Measurements from ENCODE around the gene TRIM31. TPM values are rescaled to one million over a fixed set of nuclear protein-coding genes. Genes with fewer than 3 reads are reported as not detected.
A peak's percentile ranks its signal among the peaks of the same experiment; 100 is the strongest.

The TRIM31 gene
- total RNA-seq, 2 donors from 2014 or later = 0.12 TPM; not detected in 1

DNA sequence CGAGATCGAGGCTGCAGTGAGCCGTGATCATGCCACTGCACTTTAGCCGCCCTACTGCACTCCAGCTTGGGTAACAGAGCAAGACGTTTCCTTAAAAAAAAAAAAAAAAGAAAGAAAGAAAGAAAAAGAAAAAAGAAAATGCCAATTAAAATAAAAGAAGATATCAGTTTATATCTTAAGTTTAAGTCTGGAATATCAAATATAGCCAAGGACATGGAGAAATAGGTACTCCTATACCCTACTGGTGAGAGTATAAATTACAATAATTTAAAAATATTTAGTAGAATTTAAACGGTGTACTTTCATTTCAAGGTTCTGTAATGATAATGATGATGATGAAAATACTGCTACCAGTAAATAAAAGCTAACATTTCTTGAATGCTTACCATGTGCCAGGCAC lies 3.8 kb upstream of the TRIM31 start:
- Mint-ChIP-seq H3K4me3 (no peak overlapping the region), H3K27ac (no peak overlapping the region), H3K36me3 (ENCODE audit: insufficient read depth in 2 of 2) (no peaks in the 10 kb centered on the region)

DNA sequence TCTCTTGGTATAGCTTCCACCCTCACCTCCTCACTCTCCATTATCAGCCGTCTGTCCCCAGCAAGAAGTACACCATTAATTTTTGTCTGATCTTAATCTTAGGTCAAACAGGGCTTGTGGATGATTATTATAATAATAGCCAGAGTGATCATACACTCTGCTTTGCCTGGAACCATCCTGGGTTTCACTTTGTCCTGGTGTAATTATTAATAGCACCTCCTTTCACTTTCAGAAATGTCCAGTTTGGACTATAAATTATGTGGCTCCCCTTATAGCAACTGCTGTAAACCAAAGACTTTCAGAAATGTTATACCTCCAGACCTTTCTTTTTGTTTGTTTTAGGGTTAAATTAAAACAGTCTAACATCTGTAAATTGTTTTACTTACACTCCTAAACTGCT lies 951 bp upstream of the TRIM31 start:
- ATAC-seq (replicated peaks in 1 of 2) = no peak
- Mint-ChIP-seq H3K36me3 (ENCODE audit: insufficient read depth in 2 of 2) (no peaks in the 10 kb centered on the region), H3K4me3 (no peak overlapping the region), H3K4me1 (ENCODE audit: low read depth) (peaks cover 15% of the 10 kb centered on the region), H3K9me3 (no peaks in the 10 kb centered on the region), H3K27ac (no peak overlapping the region), H3K27me3 (ENCODE audit: low read depth) (peaks cover 40% of the 10 kb centered on the region)
- no peak for DNase-seq

More for the DNA sequence above, 3.8 kb upstream of the TRIM31 start:
- peaks cover 20% of the 10 kb centered on the region for H3K27me3 Mint-ChIP-seq (ENCODE audit: low read depth)
- no peaks in the 10 kb centered on the region for H3K9me3 Mint-ChIP-seq
- ATAC-seq (replicated peaks in 1 of 2) (no peak), DNase-seq (no peak)
- H3K4me1 Mint-ChIP-seq (ENCODE audit: low read depth) = peaks cover 15% of the 10 kb centered on the region

DNA sequence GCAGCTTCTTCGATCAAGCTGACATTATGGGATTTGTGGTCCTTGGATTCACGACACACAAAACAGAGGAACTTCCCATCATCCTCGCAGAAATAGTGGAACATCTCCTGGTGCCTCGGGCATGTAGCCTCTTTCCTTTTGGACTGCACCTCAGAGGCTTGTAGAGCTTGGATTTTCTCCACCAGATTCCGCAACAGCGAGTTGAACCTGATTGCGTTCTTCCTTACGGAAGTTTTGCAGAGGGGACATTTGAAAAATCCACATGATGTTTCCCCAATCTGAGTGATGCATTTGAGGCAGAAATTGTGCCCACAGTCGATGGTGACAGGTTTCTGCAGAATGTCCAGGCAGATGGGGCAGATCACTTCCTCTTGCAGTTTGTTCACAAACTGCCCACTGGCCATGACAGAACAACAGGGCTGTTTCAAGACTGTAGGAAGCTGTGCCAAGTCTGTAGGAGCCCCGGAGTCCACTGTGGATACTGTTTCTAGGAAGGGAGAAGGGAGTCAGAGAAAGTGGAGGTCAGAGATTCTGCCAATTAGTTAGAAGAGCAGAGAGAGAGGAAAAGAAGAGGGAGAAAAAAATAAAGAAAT lies 392 bp downstream of the TRIM31 start:
- H3K9me3 Mint-ChIP-seq = no peaks in the 10 kb centered on the region
- H3K4me1 Mint-ChIP-seq (ENCODE audit: low read depth) = peaks cover 19% of the 10 kb centered on the region
- H3K4me3 Mint-ChIP-seq = peak overlapping the region; percentile 9 to 40
- H3K27ac Mint-ChIP-seq = no peak overlapping the region
- H3K36me3 Mint-ChIP-seq (ENCODE audit: insufficient read depth in 2 of 2) = no peaks in the 10 kb centered on the region
- peaks cover 53% of the 10 kb centered on the region for H3K27me3 Mint-ChIP-seq (ENCODE audit: low read depth)
- ATAC-seq (replicated peaks in 1 of 2) = no peak
- no peak for DNase-seq

DNA sequence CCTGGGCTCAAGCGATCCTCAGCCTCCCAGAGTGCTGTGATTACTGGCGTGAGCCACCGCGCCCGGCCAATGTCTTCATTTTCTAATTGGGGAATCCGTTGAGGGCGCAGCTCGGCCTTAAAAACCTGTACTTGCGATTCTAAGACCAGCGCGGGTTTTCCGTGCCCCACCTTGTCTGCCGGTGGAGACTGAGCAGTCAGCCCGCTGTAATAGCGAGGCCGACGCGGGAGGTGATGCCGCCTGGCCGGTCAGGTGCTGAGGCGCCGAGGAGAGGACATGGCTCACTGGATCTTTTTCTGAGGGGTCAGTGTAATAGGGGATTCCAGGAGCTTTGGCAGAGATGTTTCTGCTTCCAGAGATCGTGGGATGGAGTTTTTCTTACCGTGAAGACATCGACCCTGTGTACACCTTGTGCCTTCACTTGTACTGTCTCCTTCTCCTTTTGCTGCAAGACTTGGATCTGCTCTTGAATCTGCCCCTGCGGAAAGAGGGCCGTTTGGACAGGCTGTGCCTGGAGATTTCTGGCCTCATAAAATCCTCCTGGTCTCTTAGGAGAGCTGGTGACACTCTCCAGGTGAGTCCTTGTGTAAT lies 1.5 kb downstream of the TRIM31 start:
- ATAC-seq (replicated peaks in 1 of 2) (no peak), DNase-seq (no peak)
- Mint-ChIP-seq H3K4me3 (no peak overlapping the region), H3K36me3 (ENCODE audit: insufficient read depth in 2 of 2) (no peaks in the 10 kb centered on the region), H3K27me3 (ENCODE audit: low read depth) (peaks cover 57% of the 10 kb centered on the region), H3K9me3 (no peaks in the 10 kb centered on the region), H3K4me1 (ENCODE audit: low read depth) (peaks cover 19% of the 10 kb centered on the region), H3K27ac (no peak overlapping the region)

DNA sequence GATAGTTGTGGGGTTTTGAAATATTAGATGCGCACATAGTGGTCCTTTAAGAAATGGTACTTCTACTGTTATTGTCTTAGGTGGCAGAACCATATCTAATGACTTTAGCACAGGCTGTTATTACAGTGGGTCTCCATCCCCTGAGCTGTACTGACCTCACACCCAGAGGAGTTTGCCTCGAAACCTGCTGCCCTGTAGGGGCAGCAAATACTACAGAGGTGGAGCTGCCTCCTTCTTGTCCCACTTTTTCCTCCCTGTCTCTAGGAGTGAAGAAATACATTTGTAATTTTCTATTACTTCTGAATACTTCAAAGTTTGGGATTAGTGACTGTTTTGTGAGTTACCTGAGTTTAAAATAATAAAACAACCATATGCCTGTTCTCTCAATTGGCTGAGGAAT lies 8.2 kb downstream of the TRIM31 start:
- Mint-ChIP-seq H3K27me3 (ENCODE audit: low read depth) (peaks cover 53% of the 10 kb centered on the region), H3K27ac (no peak overlapping the region), H3K4me1 (ENCODE audit: low read depth) (peaks cover 38% of the 10 kb centered on the region), H3K4me3 (no peak overlapping the region), H3K9me3 (no peaks in the 10 kb centered on the region), H3K36me3 (ENCODE audit: insufficient read depth in 2 of 2) (no peaks in the 10 kb centered on the region)
- DNase-seq (no peak), ATAC-seq (replicated peaks in 1 of 2) (no peak)

DNA sequence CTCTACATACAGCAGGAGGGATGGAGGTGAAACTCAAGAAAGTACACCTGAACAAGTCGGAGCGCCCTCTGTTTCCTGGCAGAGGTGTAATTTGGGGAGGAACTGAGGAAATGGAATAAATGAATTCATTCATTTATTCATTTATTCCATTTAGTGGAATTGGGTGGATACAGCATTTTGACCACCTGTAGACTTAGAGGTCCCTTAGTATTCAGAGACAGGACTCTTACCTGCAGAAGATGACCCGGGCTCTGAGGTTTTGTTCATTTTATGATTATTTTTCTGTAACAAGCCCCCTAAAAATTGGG lies 9.1 kb downstream of the TRIM31 start:
- DNase-seq (no peak), ATAC-seq (replicated peaks in 1 of 2) (no peak)
- H3K4me1 Mint-ChIP-seq (ENCODE audit: low read depth) = peaks cover 38% of the 10 kb centered on the region
- no peak overlapping the region for H3K27ac Mint-ChIP-seq
- no peaks in the 10 kb centered on the region for H3K9me3 Mint-ChIP-seq
- H3K27me3 Mint-ChIP-seq (ENCODE audit: low read depth) = peaks cover 56% of the 10 kb centered on the region
- H3K36me3 Mint-ChIP-seq (ENCODE audit: insufficient read depth in 2 of 2) = no peaks in the 10 kb centered on the region
- H3K4me3 Mint-ChIP-seq = peak overlapping the region; percentile 84 to 91

DNA sequence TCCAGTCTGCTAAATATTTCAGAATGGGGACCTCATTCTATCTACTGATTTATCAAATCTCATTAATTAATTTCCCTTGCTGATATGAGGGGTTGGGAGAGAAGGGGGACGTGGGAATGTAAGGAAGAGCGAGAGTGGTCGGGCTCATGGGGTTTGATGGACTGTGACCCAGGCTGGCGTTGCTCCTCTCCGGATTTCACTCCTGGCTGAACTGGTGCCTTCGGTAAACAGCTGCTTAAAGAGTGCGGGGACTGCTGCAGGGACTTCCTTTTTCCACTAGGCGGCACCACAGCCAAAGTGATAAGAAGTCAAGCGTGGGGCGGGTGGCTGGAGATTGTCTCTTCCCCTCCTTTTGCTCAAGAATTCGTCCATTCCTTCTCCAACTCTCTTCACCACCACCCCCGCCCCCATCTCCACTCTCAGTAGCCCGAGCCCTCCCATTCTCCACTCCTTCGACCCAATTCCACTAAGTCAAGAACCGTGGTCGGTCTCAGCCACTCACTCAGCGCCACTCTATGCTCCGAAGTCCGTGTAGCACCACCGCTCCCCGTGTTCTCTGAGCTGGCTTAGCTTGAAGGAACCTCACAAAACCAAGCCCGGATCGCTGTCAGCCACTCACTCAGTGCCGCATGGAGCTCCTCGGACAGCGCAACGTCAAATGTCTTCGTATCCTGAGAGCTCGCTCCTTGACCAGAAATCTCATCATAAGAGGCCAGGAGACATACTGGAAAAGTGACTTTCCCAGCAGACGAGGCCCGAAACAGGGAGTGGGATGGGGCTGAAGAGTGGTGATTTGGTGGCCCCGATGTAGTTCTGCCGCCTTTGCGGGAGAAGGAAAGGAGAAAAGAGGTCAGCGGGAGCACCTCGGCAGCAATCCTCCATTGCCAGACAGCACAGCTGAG lies 9.7 kb downstream of the TRIM31 start:
- Mint-ChIP-seq H3K4me3 (peak overlapping the region; percentile 84 to 91), H3K4me1 (ENCODE audit: low read depth) (peaks cover 40% of the 10 kb centered on the region), H3K27me3 (ENCODE audit: low read depth) (peaks cover 56% of the 10 kb centered on the region), H3K9me3 (no peaks in the 10 kb centered on the region), H3K36me3 (ENCODE audit: insufficient read depth in 2 of 2) (no peaks in the 10 kb centered on the region), H3K27ac (no peak overlapping the region)
- ATAC-seq (replicated peaks in 1 of 2) (peak; percentile 80 to 81), DNase-seq (peak; percentile 71 to 85)

DNA sequence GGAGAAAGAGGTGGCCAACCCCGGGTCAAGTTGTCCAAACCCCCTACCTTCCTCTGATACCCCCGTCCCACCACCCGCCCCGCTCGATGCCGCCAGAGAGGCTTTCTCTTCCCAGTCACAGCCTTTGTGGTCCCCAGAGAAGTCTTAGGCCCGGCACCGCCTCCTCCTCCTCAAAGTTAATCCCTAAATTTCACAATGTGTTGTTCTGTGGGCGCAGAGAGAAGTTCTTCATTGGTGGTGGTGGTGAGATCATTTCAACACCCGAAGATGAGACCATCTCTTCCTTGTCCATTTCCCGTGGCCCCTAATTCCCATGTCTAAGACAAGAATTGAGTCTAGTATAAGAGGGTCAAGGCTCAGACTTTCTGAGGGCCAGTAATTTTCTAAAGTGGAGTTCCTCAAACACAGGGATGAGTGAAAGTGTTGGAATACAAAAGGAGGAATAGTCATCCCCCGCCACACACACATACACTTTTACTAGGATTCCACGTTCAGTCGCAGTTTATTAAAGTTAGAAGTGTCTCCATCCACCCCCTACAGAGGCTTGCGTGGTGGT lies 10.4 kb downstream of the TRIM31 start:
- no peaks in the 10 kb centered on the region for H3K36me3 Mint-ChIP-seq (ENCODE audit: insufficient read depth in 2 of 2)
- H3K4me1 Mint-ChIP-seq (ENCODE audit: low read depth) = peaks cover 47% of the 10 kb centered on the region
- peak overlapping the region; percentile 84 to 91 for H3K4me3 Mint-ChIP-seq
- ATAC-seq (replicated peaks in 1 of 2) (peak; percentile 16 to 30), DNase-seq (peak in 1 of 2 donors; percentile 10)
- no peak overlapping the region for H3K27ac Mint-ChIP-seq
- H3K27me3 Mint-ChIP-seq (ENCODE audit: low read depth) = peaks cover 53% of the 10 kb centered on the region
- H3K9me3 Mint-ChIP-seq = no peaks in the 10 kb centered on the region

DNA sequence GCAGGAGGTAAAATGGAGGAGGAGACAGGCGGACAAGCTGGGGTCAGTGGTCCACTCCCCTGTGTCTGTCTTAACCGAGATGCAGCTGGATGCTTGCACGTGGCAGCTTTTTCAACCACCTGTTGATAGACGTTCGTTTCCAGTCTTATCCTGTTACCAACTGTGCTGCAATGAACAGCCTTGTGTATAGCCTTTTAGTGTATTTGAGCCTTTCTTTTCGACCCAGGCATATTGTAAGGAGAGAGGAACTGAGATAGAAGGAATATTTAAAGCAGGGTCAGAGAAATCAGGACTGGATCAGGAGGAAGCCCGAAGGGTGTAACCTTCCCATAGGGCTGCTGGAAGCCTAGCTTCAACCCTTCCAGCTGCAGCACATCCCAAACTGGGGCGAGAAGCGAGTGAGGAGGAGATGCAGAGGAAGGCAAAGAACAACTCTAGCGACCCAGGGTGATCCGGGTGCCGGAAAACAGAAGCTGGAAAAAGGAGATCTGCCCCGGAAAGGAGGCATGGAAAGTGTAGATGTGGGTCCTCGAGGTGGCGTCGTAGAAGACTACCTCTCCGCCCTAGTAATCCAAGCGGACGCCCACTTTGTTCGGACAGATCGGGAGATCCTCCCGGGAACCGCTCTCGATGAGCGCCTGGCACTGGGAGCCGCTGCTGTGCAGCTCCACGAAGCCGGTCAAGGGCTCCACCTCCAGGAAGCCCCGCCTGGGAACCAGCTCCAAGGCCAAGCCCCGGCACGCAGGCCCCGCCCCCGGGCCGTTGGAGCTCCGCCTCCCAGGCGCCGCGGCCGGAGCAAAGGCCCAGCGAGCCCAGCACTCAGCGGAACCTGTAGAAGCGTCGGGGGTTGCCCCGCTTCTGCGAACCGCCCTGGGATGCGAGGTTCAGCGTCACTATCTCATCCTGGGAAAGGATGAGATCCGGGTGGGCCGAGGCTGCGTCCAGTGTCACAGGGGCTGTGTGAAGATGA lies 11.2 kb downstream of the TRIM31 start:
- peak; percentile 60 to 66 for DNase-seq
- H3K27ac Mint-ChIP-seq = no peak overlapping the region
- peaks cover 49% of the 10 kb centered on the region for H3K4me1 Mint-ChIP-seq (ENCODE audit: low read depth)
- H3K9me3 Mint-ChIP-seq = no peaks in the 10 kb centered on the region
- H3K4me3 Mint-ChIP-seq = peak overlapping the region; percentile 81 to 84
- peak; percentile 76 to 77 for ATAC-seq (replicated peaks in 1 of 2)
- peaks cover 51% of the 10 kb centered on the region for H3K27me3 Mint-ChIP-seq (ENCODE audit: low read depth)
- H3K36me3 Mint-ChIP-seq (ENCODE audit: insufficient read depth in 2 of 2) = no peaks in the 10 kb centered on the region

DNA sequence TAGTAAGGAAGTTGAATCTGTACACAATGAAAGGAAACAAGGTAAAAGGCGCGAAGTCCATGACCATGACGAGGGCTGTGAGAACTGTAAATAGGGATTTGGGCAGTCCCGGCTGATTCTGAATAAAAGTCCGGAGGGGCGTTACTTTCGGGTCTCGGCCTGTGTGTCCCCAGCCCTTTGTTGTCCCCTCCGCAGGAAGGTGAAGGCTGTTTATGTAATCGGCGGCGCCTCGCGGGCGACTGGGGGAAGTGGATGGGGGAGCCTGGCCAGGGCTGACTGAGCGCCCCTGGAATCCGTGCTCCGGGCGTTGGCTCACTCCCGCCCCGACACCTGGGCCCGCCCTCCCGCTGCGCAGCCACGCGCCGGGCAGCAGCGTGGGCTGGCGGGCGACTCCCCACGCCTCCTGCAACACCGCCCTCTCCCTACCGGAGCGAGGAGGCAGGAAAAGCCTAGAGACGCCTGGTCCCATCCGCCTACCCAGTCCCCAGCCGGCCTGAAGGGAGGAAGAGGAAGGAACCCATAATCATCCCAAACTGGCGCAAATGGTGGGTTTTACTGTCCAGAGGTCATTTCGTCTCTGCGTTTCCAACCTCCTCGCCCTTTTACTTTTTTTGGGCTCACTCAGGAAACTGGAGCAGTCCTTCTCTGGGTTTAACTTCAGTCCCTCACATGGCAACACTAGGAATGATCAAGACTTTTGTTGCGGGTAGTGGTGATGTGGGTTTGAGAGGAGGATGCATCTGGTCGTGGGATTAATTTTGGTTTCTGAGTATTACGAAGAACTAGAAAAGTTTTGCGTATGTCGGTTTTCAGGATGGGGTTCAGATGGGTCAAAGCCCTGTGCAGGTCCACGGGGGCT lies 12.1 kb downstream of the TRIM31 start:
- peaks cover 46% of the 10 kb centered on the region for H3K27me3 Mint-ChIP-seq (ENCODE audit: low read depth)

DNA sequence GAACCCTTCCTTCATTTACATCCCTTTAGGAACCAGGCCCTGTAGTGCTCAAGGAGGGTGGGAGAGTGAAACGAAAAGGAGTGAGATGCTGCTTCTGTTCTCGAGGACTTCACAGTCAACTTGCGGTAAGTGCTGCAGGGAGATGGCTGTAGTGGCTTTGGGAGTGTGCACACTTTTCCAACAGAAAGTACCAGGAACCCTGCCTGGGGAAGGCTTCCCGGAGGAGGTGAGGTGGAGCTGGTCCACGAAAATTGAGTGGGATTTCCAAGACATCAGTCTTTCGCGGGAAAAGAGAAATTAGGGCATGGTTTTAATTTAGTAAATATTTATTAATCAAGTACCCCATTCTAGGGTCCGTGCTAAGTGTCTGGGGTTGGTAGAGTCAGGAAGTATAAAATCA lies 12.7 kb downstream of the TRIM31 start:
- H3K4me1 Mint-ChIP-seq (ENCODE audit: low read depth) = peaks cover 49% of the 10 kb centered on the region

More for the DNA sequence above, 12.1 kb downstream of the TRIM31 start:
- Mint-ChIP-seq H3K9me3 (no peaks in the 10 kb centered on the region), H3K36me3 (ENCODE audit: insufficient read depth in 2 of 2) (no peaks in the 10 kb centered on the region), H3K4me3 (peak overlapping the region; percentile 81 to 84), H3K4me1 (ENCODE audit: low read depth) (peaks cover 49% of the 10 kb centered on the region), H3K27ac (no peak overlapping the region)
- ATAC-seq (replicated peaks in 1 of 2) = peak in 1 of 2 donors; percentile 32
- DNase-seq = peak in 1 of 2 donors; percentile 17

More for the DNA sequence above, 12.7 kb downstream of the TRIM31 start:
- Mint-ChIP-seq H3K36me3 (ENCODE audit: insufficient read depth in 2 of 2) (no peaks in the 10 kb centered on the region), H3K9me3 (no peaks in the 10 kb centered on the region), H3K4me3 (peak overlapping the region; percentile 59 to 63), H3K27me3 (ENCODE audit: low read depth) (peaks cover 45% of the 10 kb centered on the region), H3K27ac (no peak overlapping the region)
- no peak for DNase-seq
- no peak for ATAC-seq (replicated peaks in 1 of 2)
